ENCODE measurements around the gene UBE2E2.

UBE2E2 gene

DNA sequence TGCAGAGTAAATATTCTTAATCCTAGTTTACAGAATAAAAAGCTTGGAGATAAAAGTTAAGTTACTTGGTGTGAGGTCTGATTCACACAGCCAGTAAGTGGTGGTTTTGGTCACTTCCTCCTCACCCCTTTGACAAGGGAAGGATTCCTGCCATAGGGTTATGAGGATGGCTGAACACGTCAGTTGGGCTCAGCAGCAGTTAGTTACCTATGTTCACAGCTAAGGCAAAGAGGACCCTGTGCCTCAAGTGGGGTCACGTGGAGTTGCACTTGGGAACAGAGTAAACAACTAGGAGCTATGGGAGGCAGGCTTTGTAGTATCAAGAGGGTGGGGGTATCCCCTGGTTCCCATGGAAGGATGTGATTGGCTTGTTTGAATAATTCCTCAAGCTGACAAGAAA lies 232.2 kb downstream of the UBE2E2 start:
- H3K4me3 ChIP-seq (ENCODE audit: low read depth, low read length), result no peak overlapping the region

DNA sequence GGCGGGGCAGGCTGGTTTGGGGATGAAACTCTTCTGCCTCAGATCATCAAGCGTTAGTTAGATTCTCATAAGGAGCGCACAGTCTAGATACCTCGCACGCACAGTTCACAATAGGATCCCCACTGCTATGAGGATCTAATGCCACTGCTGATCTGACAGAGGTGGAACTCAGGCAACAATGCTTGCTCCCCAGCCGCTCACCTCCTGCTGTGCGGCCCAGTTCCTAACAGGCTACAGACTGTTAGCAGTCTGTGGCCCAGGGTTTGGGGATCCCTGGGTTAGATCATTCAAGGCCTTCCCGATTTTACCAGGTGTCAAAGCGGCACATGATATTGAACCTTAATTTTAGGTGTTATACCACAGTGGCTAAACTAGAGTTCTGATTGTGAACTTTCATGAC lies 232.8 kb downstream of the UBE2E2 start:
- no peak overlapping the region for H3K4me3 ChIP-seq (ENCODE audit: low read depth, low read length)

DNA sequence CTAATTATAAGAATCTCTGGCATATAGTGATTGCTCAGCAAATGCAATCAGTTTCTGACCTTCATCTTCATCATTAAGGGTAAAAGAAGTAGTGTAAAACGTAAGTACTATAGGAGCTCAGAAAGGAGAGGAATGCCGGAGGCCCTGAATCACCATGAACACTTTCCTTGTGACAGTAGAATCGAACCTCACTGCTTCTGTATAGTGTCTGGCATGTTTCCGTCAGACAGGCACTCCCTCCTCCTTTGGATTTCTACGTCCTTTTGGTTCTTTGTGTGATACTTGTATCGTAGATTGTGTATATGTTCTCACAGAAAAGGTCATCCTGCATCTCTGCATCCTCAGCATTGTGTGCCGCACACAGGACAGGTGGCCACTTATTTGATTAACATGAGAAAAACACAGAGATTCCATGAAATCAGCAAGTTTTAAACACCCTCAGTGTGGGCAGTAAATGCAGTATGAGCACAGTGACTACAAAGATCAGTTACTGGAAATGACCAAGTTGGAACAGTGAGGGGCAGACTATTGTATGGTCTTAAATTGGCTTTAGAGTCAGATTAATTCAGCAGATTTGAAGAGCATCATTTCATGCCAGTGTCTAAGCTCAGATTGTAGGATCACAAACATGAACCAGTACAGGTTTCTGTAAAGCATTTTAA lies 234.5 kb downstream of the UBE2E2 start:
- H3K4me3 ChIP-seq (ENCODE audit: low read depth, low read length), result no peak overlapping the region

DNA sequence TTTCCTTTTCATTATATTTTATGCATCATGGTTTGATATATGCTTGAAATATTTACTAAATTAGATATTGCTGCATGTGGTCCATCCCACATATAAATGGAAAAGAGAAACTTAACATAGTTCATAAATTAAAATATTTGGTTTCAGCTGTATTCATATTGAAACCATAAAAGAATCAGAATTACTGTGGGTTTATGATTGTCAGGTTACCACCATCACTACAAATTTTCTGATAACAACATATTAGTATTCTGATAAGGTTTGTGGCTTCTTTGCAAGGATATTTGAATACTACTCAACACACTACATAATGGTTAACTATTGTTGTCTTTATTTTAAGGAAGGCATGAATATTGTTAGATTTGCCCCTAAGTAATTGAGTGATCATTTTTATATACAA lies 235.5 kb downstream of the UBE2E2 start:
- H3K4me3 ChIP-seq (ENCODE audit: low read depth, low read length), result no peak overlapping the region

DNA sequence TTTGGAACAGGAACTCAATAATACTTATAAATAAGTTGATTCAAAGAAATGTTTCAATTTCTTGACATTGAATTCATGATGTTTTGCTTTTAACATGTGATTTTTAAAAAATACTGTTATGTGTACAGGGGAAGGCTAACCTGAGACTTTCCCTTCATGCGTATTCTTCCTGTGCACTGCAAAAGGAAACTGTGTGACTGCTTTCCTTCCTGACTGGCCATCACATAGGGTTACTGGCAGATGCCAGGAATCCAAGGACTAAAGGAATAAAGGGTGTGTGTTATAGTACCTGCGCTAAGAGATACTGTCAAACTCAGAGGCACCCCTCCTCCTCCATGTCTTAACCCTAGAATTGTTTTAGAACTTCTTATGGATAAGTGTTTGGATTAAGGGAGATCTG lies 236.0 kb downstream of the UBE2E2 start:
- H3K4me3 ChIP-seq (ENCODE audit: low read depth, low read length), result no peak overlapping the region

DNA sequence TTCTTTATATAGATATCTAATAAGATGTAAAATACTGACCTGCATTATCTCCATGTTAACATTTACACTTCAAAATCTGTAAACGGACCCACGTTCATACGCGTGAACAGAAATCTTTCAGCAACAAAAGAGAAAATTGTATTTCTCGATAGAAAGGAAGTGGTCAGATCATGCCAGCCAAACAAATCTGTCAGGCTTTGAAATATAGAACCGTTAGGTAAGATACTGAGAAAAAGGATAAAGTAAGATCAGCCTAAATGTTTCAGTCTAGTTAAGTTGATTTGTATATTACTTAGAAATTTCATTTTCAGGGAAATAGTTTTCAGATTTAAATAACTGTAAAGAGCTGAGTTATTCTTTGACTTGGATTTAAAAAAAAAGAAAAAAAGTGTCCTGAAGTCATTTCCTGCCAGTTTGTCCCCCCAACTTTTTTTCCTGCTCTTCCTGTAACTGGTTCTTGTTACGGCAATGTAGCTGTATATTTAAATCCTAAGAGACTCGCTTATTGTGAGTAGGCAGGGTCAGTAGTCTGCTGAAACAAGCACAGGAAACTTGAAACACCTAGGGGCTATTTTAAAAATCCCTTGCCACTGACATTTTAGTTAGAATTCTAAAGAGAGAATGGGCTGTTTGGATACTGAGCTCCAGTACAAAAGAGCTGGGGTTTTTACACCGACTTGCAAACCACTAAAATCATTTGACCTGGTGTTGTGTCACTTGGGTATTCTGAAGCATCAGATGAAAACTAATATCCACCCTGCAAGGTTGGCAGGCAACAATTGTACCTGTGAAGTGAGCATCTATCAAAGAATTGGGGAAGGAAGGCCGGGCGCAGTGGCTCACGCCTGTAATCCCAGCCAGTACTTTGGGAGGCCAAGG lies 237.5 kb downstream of the UBE2E2 start:
- no peak overlapping the region for H3K4me3 ChIP-seq (ENCODE audit: low read depth, low read length)

DNA sequence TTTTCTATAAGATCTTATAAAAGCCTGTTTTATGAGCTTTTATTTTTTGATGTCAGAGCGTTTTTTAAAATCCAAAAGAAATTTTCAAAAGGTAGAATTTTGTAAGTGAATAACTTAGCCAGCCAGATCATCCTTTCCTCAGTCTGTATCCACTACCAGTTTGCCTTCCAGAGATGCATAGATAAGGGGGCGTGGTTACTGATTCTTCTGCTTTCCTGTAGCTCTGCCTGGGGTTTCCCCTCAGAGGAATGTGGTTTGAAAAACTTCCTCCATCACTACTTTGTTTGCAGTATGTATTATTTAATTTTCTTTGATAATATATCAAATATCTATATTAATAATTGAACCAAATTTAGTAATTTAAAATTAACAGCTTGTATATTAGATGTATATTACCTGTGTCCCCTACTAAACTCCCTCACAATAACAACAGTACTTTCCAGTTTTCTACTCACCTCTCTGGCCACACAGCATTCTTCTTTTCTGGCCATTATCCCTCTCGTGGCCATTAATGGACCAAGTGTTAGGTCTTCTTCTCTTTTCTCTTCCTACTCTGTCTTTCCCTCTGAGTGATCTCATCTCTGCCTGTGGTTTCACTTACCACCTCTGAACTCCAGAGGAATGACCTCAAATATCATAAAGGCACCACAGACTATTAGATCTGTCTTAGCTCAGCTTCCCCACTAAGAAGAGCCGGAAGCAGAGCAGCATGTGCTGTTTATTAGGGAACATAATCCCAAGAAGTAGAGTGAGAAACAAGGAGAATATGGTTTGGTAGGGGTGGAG lies 239.7 kb downstream of the UBE2E2 start:
- H3K4me3 ChIP-seq (ENCODE audit: low read depth, low read length), result no peak overlapping the region

DNA sequence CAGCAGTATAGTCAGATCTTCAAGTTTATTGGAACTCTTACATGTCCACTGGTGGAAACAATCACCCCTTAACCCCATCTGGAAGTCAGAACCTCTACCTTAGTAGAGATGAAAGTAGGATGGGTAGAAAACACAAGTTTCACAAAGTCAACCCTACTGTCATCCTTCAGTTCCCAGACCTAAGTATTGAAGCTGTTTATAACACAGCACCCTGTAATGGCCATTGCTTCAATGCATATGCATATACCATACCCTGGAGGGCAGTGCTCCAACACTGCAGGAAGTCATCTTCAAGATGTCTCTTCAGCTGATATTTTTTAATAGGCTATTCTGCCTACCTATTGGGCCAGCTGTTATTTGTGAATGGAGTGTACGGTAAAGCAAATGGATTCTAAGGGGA lies 241.3 kb downstream of the UBE2E2 start:
- H3K4me3 ChIP-seq (ENCODE audit: low read depth, low read length), result no peak overlapping the region

DNA sequence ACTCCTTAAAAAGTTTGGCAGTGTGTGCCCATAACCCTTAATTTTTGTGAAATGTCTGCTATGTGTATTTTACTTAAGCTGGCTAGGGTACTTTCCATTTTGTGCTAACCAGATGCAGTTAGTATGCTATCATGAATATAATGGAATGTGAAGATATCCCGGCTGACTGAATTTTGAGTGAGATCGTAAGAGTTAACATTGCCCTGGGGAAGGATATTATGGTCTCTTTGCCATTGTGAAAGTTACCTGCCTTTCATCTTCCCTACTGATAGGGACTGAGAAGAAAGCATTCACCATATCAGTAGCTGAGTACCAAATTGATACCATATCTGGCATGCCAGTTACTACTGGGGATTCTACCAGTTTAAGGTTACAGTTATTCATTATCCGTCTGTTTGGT lies 243.2 kb downstream of the UBE2E2 start:
- no peak overlapping the region for H3K4me3 ChIP-seq (ENCODE audit: low read depth, low read length)

DNA sequence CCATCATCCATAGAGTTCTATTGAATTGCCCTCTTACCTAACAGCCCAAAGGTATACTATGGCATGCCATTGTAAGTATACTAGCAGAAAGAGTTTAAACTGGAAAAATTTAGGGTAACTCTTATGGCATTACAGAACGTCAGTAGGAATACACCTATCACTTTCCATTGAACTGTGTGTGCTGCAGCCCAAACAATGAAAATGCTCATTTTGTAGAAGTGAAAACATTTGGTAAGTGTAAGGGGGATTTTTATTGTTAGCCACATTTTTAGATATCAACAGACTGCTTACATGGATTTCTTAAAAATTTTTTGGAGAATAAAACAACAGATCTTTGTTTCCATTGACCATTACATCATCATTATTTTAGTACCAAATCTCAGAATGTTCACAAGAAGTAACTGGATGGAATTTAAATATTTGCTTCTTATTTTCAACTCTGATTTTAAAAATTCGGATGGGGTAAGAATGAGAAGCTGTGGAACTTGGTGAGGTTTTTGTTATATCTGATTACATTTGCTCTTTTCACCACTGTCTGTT lies 245.9 kb downstream of the UBE2E2 start:
- no peak overlapping the region for H3K4me3 ChIP-seq (ENCODE audit: low read depth, low read length)

DNA sequence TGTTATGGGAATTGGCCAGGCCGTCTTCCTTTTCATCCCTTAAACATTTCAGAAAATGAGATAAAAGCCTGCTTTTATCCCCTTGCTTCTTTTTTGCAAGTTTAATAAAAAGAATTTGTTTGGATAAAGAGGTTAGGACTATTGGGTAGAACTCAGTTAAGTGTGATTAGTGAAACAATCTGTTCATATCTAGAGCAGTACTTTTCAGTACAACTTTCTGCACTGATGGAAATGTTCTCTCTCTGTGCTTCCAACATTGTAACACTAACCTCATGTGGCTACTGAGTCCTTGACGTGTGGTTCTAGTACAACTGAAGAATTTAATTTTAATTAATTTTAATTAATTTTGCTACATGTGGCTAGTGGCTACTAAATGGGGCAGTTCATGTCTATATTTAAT lies 246.9 kb downstream of the UBE2E2 start:
- H3K4me3 ChIP-seq (ENCODE audit: low read depth, low read length), result no peak overlapping the region

DNA sequence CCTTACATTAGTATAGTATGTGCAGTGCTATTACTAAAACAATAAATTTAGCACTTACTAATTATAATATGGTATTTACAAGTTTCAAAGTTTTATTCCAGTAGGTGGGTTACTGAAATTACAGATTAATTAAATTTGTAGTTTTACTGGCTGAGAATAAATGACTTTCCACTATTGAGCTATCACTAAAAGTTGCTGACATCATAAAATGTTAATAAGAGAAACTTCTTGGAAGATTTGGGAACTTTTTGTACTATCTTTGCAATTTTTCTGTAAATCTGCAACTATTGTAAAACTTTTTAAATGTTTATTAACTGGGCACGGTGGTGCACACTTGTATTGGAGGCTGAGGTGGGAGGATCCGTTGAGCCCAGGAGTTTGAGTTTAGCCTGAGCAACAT lies 247.7 kb downstream of the UBE2E2 start:
- H3K4me3 ChIP-seq (ENCODE audit: low read depth, low read length), result no peak overlapping the region

DNA sequence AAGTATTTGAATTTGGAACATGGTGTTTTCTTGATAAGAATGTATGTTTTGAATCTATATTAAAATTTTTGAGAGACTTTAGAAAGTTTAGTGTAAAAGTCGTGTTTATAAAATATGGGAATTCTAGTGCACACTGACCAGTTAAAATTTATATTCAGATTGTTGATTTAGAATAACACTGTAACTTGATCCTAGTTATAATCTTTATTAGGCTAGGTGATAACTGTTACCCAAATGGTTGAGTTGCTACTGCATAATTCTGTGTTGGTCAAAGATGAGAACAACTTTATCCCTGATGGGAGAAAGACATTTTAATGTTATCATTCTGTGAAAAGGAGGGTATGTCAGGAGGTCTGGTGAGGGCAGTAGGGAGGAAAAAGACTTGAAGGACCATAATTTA lies 249.3 kb downstream of the UBE2E2 start:
- H3K4me3 ChIP-seq (ENCODE audit: low read depth, low read length), result no peak overlapping the region

DNA sequence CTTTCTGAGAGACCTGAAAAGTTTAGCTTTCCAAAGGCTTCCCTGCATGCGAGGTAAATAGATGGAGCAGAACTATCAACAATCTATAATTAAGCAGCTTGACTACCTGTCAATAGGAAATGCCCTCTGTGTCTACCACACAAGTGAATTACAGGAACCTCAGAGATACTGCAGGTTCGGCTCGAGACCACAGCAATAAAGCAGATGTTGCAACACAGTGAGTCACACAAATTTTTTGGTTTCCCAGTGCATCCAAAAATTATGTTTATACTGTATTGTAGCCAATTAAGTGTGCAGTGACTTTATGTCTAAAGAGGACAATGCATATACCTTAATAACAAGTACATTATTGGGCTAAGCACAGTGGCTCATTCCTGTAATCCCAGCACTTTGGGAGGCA lies 252.0 kb downstream of the UBE2E2 start:
- no peak overlapping the region for H3K4me3 ChIP-seq (ENCODE audit: low read depth, low read length)

DNA sequence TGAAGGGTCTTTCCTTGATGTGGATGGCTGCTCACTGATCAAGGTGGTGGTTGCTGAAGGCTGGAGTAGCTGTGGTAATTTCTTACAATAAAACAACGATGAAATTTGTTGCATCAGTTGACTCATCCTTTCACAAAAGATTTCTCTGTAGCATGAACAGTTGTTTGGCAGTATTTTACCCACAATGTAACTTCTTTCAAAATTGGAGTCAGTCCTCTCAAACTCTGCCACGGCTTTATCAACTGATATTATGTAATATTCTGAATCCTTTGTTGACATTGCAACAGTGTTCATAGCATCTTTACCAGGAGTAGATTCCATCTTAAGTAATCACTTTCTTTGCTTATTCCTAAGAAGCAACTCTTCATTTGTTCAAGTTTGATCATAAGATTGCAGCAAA lies 252.6 kb downstream of the UBE2E2 start:
- no peak overlapping the region for H3K4me3 ChIP-seq (ENCODE audit: low read depth, low read length)

DNA sequence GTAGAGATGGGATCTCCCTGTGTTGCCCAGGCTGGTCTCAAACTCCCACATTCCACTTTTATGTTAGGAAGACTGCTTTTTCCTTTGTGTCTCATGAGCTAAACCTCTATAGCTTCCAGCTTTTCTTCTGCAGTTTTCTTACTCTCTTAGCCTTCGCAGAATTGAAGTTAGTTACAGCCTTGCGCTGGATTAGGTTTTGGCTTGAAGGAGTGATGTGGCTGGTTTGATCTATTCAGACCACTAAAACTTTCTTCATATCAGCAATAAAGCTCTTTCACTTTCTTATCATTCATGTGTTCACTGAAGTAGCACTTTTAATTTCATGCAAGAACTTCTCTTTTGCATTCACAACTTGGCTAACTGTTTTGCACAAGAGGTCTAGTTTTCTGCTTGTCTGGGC lies 254.6 kb downstream of the UBE2E2 start:
- H3K4me3 ChIP-seq (ENCODE audit: low read depth, low read length), result no peak overlapping the region

DNA sequence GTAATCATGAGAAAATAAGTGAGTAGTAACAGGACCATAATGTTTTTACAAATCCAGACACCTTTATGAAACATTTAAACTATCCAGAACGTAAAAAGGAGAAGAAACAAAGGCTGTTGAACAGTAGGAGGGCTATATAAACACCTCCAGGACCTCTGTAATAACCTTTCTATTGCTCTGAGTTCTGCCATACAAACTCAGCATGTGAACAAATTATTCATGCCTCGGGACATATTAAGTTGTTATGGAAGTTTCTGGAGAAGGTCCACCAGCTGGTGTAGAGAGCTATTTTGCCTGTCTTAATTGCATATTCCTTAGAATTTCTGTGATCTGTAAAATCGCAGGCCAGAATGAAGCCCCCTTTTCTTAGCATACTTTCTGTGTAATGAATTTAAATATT lies 256.3 kb downstream of the UBE2E2 start:
- H3K4me3 ChIP-seq (ENCODE audit: low read depth, low read length), result no peak overlapping the region

DNA sequence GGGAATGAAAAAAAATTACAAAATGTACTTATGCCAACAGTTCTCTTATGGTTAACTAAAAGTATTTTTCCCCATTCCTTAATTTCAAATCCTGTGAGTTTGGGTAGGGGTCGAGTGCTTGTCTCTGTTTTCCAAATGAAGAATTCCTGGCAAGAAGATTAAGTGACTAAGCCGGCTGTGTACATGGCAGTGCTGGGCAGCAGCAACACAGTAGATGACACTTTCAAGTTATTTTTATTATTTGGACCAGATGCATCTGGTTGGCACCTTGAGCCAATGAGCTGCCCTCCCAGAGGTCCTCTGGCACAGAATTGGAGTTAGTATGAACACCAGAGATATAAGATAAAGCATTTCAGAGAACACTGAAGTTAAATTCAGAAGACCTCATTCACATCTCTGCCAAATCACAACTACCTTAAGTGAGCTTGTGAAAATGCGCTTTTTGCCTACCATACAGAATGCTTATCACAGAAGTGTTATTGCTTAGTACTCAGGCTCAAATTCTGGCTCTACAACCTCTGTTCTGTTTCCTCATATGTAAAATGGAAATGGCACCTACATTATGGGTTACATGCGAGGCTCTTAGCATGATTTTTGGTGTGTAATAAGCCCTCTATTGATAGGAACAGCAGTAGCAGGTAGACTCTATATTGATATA lies 256.9 kb downstream of the UBE2E2 start:
- no peak overlapping the region for H3K4me3 ChIP-seq (ENCODE audit: low read depth, low read length)

DNA sequence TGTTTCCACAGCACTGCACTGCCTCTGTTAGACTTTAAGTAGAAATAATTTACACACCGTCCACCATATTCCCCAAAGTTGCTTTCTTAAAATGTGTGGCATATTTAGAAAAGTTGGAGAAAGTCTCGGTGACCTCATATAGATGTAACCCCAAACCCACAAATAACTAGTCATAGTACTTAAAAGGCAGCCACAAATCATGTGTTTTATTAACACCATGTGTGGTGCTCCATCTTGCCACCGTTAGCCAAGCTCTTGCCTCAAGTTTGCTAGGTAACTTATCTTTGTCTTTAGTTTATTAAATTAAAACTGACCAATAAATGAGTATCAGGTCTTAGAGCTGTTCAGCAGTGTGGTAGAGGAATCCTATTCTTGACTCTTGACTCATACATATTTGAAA lies 257.9 kb downstream of the UBE2E2 start:
- H3K4me3 ChIP-seq (ENCODE audit: low read depth, low read length), result no peak overlapping the region

DNA sequence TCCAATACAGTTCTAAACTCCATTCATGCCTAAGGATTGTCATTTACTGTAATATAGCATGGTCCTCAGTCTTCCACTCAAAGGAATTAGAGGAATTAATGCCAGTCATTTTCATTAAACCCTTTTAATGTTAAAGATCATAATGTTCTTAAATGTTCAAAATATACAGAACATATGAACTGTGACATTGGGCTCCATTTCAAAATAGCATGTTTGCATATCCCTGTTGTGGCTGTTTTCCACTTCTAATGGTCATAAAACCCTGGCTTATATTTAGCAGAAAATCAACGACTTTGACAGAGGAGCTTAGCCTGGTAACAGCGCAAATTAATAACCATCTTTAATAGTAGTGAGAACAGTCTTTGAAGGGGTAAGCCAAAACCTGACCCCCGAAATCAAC lies 260.7 kb downstream of the UBE2E2 start:
- H3K4me3 ChIP-seq (ENCODE audit: low read depth, low read length), result no peak overlapping the region

DNA sequence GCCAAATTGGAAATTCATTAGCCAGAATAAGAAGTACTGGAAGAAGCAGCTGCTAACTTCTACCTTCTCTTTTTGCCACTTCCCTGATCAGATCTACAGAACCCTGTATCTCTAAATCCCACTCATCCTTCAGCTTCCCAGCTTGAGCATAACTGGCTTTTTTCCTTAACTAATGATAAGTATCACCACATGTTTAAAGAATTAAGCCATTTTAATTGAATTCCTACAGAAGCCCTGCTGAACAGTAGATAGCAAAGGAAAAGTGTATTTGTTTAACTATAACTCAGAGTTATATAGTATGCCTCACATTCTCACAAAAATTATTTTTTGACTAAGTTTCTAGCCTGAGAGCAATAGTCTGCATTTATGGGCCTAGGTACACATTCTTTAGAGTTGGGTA lies 262.4 kb downstream of the UBE2E2 start:
- no peak overlapping the region for H3K4me3 ChIP-seq (ENCODE audit: low read depth, low read length)
